ENCODE measurements around the gene MAP6D1.

DNA sequence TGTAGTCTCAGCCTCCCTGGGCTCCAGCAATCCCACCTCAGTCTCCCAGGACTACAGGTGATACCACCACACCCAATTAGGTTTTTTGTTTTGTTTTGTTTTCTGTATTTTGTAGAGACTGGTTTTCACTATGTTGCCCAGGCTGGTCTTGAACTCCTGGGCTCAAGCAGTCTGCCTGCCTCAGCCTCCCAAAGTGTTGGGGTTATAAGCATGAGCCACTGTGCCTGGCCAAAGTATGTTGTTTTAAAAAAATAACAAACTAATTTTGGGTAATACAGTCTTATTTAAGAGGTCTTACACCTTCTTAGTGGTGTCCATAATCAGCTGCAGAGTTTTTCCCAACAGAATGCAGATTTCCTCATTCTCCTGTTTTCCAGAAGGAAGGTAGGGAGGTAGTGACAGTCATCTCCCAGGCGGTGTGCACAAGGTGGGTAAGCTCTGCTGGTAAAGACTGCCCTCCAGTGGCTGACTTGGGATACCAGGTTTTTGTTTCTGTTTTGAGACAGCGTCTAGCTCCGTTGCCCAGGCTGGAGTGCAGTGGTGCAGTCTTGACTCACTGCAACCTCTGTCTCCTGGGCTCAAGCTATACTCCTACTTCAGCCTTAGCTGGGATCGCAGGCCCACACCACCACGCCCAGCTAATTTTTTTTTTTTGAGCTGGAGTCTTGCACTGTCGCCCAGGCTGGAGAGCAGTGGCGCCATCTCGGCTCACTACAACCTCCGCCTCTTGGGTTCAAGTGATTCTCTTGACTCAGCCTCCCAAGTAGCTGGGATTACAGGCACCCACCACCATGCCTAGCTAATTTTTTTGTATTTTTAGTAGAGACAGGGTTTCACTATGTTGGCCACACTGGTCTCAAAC, 58.4 kb downstream of the MAP6D1 start:
- TF ChIP-seq, protein P1, sequence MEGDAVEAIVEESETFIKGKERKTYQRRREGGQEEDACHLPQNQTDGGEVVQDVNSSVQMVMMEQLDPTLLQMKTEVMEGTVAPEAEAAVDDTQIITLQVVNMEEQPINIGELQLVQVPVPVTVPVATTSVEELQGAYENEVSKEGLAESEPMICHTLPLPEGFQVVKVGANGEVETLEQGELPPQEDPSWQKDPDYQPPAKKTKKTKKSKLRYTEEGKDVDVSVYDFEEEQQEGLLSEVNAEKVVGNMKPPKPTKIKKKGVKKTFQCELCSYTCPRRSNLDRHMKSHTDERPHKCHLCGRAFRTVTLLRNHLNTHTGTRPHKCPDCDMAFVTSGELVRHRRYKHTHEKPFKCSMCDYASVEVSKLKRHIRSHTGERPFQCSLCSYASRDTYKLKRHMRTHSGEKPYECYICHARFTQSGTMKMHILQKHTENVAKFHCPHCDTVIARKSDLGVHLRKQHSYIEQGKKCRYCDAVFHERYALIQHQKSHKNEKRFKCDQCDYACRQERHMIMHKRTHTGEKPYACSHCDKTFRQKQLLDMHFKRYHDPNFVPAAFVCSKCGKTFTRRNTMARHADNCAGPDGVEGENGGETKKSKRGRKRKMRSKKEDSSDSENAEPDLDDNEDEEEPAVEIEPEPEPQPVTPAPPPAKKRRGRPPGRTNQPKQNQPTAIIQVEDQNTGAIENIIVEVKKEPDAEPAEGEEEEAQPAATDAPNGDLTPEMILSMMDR (IDR thresholded peaks at IDR 0.05): peak; percentile 77 to 89 (median 87)
- no peak for TF ChIP-seq POLR2A (IDR thresholded peaks at IDR 0.05)

Data from adrenal gland (tissue), 5 donors.